Mammary epithelial cell (primary cell): ENCODE results near the gene IQSEC3.

ENCODE experiments used
- CTCF ChIP-seq, 2 donors: IDR thresholded peaks in 1 of 2; conservative IDR thresholded peaks in 1 of 2; 2 replicates each; pipeline ENCODE4 v1.5.1; 2011 to 2012; ENCODE audit warnings: inconsistent platforms in 2 of 2, low read length in 2 of 2, mild to moderate bottlenecking in 2 of 2, control low read depth in 1 of 2, low read depth in 1 of 2; ENCODE audit not compliant: insufficient read depth in 1 of 2; ENCODE audit errors: extremely low read depth in 1 of 2
- EZH2 ChIP-seq: IDR thresholded peaks from 2 replicates; pipeline ENCODE4 v1.6.1; 2012; ENCODE audit warnings: low read length, inconsistent platforms, borderline replicate concordance

GRCh38 chr12:89653-90052 is 23.1 kb downstream of the IQSEC3 start:
- TF ChIP-seq CTCF (conservative IDR thresholded peaks at IDR 0.05 in 1 of 2, IDR thresholded peaks at IDR 0.05 in 1 of 2; ENCODE audit: extremely low read depth in 1 of 2, insufficient read depth in 1 of 2, low read depth in 1 of 2, low read length in 2 of 2): no peak
- no peak for TF ChIP-seq EZH2
